DOHH2 (cell line): ENCODE results near the gene HOXB8.

Experiments
- H3F3A ChIP-seq: fragments of 200-600 bp; sonication (generic), shearing (Covaris generic); 2 replicates; pipeline ENCODE4 v1.6.0; 2016; ENCODE audit warnings: antibody characterized with exemption, mild to moderate bottlenecking; ENCODE audit not compliant: control insufficient read depth, insufficient read depth
- H3K27ac ChIP-seq: fragments of 200-600 bp; sonication (generic); 2 replicates; pipeline ENCODE4 v1.5.1; 2014; ENCODE audit warnings: low read depth, mild to moderate bottlenecking, low read length, moderate library complexity
- H3K27me3 ChIP-seq: fragments of 200-600 bp; sonication (generic); 2 replicates; pipeline ENCODE4 v1.6.1; 2014; ENCODE audit warnings: mild to moderate bottlenecking, low read length, mixed read lengths; ENCODE audit not compliant: control insufficient read depth
- H3K36me3 ChIP-seq: fragments of 200-600 bp; sonication (generic); 2 replicates; pipeline ENCODE4 v1.6.1; 2014; ENCODE audit warnings: mild to moderate bottlenecking, low read length, moderate library complexity, mixed read lengths; ENCODE audit not compliant: control insufficient read depth
- H3K4me1 ChIP-seq: fragments of 200-600 bp; sonication (generic); 2 replicates; pipeline ENCODE4 v1.6.1; 2014; ENCODE audit warnings: mild to moderate bottlenecking, low read length, mixed read lengths; ENCODE audit not compliant: control insufficient read depth
- H3K4me2 ChIP-seq: fragments of 200-600 bp; sonication (generic); 2 replicates; pipeline ENCODE4 v1.6.0; 2014; ENCODE audit warnings: mild to moderate bottlenecking, low read length, moderate library complexity
- H3K4me3 ChIP-seq: fragments of 200-600 bp; sonication (generic); 2 replicates; pipeline ENCODE4 v1.5.1; 2014; ENCODE audit warnings: mild to moderate bottlenecking, low read length, mixed read lengths
- H3K79me2 ChIP-seq: fragments of 200-600 bp; sonication (generic); 2 replicates; pipeline ENCODE4 v1.6.1; 2014; ENCODE audit warnings: mild to moderate bottlenecking, low read length, mixed read lengths; ENCODE audit not compliant: control insufficient read depth
- H3K9me2 ChIP-seq: fragments of 200-600 bp; sonication (generic); replicated peaks from 2 replicates; pipeline ENCODE4 v1.6.1; 2014; ENCODE audit warnings: mild to moderate bottlenecking, low read length, mixed read lengths; ENCODE audit not compliant: control insufficient read depth
- H3K9me3 ChIP-seq: fragments of 200-600 bp; sonication (generic); 2 replicates; pipeline ENCODE4 v1.6.1; 2014; ENCODE audit warnings: antibody characterized with exemption, low read length, mixed read lengths; ENCODE audit not compliant: control insufficient read depth, insufficient read depth
- H4K20me1 ChIP-seq: fragments of 200-600 bp; sonication (generic); 2 replicates; pipeline ENCODE4 v1.6.0; 2014; ENCODE audit warnings: low read depth, mild to moderate bottlenecking, antibody characterized with exemption, low read length, moderate library complexity; ENCODE audit not compliant: control insufficient read depth, insufficient read depth
- CTCF ChIP-seq: fragments of 200-600 bp; sonication (generic); IDR thresholded peaks from one replicate; pipeline ENCODE4 v1.5.1; 2014; ENCODE audit warnings: antibody characterized with exemption, mild to moderate bottlenecking, low read depth, low read length; ENCODE audit not compliant: poor library complexity, severe bottlenecking
- EZH2phosphoT487 ChIP-seq: fragments of 200-600 bp; sonication (generic); IDR thresholded peaks from 2 replicates; pipeline ENCODE4 v1.6.1; 2017; ENCODE audit warnings: borderline replicate concordance, mild to moderate bottlenecking, antibody characterized with exemption, low read length, moderate library complexity, mixed read lengths

Gene HOXB8

GRCh38 chr17:48596735-48597527, 18.2 kb downstream of the HOXB8 start:
- Histone ChIP-seq H3K79me2 (no peaks in the 10 kb centered on the region), H3K9me2 (no peaks in the 10 kb centered on the region), H3K4me1 (peaks cover 4% of the 10 kb centered on the region; the same call in 1 of the 2 replicates), H3K36me3 (no peaks in the 10 kb centered on the region), H3K4me2 (peak overlapping the region; percentile 44), H3K27me3 (peaks cover 78% of the 10 kb centered on the region), H4K20me1 (peaks cover 3% of the 10 kb centered on the region; the same call in 1 of the 2 replicates), H3K27ac (no peak overlapping the region), H3F3A (no peaks in the 10 kb centered on the region), H3K9me3 (no peaks in the 10 kb centered on the region), H3K4me3 (0 out of 2 replicates have a peak overlapping the region, but pooled peaks have one; percentile 20)
- TF ChIP-seq CTCF (peak; percentile 3), EZH2phosphoT487 (no peak)

- H3K4me3 ChIP-seq: no peak overlapping the region
- no peak overlapping the region for H3K4me2 ChIP-seq
- peaks cover 3% of the 10 kb centered on the region; the same call in 1 of the 2 replicates for H4K20me1 ChIP-seq
- H3F3A ChIP-seq: no peaks in the 10 kb centered on the region
- no peaks in the 10 kb centered on the region for H3K9me2 ChIP-seq
- H3K79me2 ChIP-seq: no peaks in the 10 kb centered on the region
- H3K9me3 ChIP-seq: no peaks in the 10 kb centered on the region
- TF ChIP-seq EZH2phosphoT487 (0 out of 2 replicates have a peak, but pooled peaks have one; percentile 73), CTCF (no peak)
- H3K27ac ChIP-seq: no peak overlapping the region
- H3K4me1 ChIP-seq: peaks cover 4% of the 10 kb centered on the region; the same call in 1 of the 2 replicates
- H3K27me3 ChIP-seq: peaks cover 75% of the 10 kb centered on the region
- H3K36me3 ChIP-seq: no peaks in the 10 kb centered on the region
These were observed 18.9 kb downstream of the HOXB8 start for GRCh38 chr17:48596000-48596734.

GRCh38 chr17:48595278-48595999, 19.7 kb downstream of the HOXB8 start:
- Histone ChIP-seq H3K9me3 (no peaks in the 10 kb centered on the region), H3K27ac (no peak overlapping the region), H4K20me1 (peaks cover 3% of the 10 kb centered on the region; the same call in 1 of the 2 replicates), H3K27me3 (peaks cover 73% of the 10 kb centered on the region), H3K79me2 (no peaks in the 10 kb centered on the region), H3K36me3 (no peaks in the 10 kb centered on the region), H3K4me2 (no peak overlapping the region), H3K9me2 (no peaks in the 10 kb centered on the region), H3K4me1 (peaks cover 4% of the 10 kb centered on the region; the same call in 1 of the 2 replicates), H3F3A (no peaks in the 10 kb centered on the region), H3K4me3 (no peak overlapping the region)
- TF ChIP-seq CTCF (no peak), EZH2phosphoT487 (no peak)
